ENCODE measurements around the gene CMSS1.
A peak's percentile ranks its signal among the peaks of the same experiment; 100 is the strongest.
"Not testable (repeated sequence)": the region's sequence is repeated elsewhere in the genome, so short reads cannot be mapped to it uniquely, and the experiment has no call there.

The CMSS1 gene

DNA sequence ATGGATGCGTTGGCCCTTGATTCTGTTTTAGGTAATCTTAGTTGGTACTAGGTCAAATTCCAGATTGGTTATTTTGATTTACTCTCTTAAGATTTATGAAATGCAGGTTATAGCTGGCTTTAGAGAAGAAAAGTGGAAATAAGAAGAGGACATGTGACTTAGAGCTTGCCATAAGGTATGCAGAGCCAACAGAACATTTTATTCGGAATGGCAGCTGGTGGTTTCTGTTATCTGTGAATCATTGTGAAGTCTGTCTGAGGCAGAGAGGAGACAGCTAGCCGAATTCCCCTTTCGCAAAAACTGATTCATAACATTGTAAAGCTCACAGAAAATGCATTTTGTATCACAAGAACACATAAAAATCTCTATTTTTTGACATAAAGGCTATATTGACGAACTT is 214.6 kb downstream of the CMSS1 start:
- no peak for DNase-seq

DNA sequence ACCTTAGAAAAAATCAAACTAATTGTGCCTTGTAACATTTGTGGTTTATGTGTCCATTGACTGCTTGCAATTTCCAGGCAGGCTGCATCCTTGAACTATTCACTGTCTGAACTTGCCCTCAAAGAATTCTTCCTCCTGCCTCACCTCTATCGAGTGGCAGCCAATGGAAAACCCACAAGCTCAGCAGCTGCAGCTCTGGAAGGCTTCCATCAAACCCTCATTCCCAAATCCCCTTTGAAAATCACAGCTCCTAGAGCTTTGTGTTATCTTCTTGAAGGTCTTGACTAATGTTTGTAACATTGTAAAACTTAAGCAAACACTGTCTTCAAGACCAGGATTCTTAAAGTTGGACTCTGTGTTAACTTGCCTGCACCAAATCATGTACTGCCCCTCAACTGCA is 215.5 kb downstream of the CMSS1 start:
- DNase-seq = no peak

DNA sequence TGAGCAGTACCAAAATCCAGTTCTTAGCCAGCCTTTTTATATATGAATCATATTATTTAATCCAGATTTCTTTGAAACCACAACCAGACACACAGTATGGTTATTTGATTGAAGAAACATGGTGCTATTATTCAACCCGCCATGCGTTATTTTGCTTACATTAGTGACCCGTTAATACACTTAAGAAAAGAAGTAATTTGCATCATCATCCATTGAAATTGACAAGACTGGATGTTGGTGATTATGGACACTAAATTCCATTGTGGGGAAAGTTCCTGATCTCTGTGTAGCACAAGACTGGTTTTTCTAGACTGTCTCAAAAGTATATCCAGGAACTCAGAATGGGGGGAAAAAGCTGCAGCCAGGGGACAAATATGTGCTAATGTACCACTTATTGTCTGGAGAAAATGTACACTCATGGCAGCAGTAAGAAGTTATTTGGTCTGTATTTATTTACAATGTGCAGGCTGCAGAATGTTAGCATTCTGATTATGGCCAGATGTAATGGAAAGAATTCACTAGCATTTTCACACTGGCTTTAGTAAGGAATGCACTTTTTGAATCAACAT is 216.3 kb downstream of the CMSS1 start:
- no peak for DNase-seq

DNA sequence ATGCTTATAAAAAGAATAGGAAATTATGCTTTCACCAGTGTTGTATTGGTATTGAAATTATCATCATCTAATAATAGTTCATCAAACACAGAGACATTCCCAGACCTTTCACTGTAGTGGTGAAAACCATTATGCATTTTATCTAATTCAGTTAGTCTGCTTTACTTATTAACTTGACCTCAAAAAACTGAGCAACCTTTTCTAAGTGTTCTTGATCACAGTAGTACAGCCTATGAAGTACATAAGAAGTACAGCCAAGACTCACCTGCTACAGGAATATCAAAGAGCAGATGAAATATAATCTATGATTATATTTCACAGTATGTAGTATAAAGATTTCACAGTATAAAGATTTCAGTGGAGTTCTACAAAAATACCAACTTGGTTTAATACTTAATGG is 221.4 kb downstream of the CMSS1 start:
- no peak for DNase-seq

DNA sequence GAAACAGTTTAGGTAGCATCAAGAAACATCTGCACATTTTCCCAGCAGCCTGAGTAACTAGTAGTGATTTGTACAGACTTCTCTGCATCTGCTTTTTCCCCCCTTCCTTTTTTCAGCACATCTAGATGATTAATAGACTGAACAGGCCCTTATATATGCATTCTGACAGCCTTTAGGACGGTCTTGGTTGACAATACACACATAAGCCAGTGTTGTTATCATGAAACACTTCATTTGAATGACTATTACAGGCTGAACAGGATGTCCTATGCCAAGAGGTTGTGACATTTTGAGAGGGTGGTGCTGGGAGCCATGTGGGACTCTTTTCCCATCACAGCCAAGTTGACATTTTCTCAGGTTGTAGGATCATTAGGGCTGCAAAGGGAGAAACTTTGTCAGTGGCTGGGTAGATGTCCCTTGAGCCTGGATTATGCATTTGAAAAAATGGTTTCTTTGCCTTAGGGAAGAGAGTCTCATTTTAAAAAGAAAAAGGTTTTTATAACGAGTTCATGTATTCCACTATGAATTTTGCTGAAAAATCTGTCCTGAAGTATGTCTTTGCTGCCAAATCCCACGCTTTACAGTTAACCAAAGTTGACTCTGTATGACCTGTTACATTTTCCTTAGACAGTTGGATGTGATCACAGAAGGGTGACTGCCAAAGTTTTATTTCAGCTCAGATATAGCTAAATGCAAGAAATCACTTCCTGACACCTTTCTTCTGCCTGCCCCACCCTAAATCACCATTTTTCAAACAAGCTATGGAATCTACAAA is 223.0 kb downstream of the CMSS1 start:
- no peak for DNase-seq

DNA sequence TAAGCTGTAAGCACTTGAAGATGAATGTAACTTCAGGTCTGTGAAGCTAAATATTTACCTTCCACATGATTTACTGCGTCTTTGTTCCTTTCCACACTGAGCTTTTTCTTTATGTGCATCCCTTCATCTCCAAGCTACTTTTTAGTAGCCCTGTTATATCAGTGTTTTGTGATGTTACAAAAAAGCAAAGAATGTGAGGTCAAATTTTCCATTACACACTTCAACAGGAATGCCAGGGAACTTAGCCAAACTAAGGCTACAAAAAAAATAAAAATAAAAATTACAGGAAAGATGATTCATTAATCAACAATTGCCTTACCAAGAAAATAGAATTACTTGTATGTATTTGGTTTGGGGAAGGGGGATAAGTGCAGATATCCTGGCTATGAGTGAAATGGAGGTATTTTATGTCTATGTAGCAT is 223.7 kb downstream of the CMSS1 start:
- no peak for DNase-seq

DNA sequence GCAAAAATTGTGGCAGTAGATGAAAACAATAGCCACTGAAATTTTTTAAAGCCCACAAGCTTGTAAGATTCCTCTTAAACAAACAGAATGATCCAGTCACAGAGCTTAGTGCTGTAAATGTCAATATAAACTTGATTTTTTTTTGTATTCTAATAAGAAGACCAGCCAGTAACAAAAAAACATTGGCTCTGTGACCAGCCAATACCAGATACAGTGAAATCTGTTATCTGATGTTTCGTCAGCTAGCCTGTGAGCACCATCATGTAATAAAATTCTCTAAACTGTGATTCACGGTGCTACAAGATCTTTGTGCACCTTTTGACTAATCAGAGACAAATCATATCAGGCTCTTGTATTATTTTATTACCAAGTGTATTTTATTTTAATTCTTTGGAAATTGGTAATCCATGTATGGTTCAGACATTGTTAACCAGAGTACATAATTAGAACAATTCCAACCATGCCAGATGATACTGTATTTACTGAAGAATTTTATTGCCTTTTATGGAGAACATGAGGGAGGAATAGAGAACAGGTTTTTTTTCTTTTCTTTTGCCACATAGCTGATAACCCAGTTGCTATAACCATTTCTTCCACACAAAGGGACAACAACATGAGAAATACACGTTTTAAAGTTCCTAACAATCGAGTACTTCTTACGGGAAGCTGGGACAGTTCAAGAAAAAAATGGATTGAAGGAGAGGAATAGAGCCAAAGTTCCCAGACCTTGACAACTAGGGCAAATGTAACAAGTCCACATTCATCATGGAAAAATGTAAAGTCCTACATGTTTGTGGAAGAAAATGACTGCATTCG is 224.7 kb downstream of the CMSS1 start:
- no peak for DNase-seq

DNA sequence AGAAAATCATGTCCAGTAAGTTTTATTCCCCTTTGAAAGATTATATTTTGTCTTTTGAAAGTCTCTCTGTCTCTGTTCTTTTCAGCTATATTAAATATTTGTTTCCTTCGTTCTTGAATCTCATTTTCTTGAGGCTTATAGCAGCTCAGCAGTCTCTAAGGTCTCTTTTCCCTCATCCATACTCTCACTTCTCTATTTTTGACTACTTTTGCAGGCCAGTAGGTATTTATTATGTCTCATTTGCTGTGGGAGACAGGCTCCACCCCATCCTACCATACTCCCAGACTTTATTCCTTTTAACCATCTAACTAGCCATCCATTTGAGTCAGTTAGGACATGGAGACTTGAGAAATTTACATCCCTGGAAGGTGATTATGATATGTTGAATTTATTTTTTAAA is 225.6 kb downstream of the CMSS1 start:
- DNase-seq = no peak

DNA sequence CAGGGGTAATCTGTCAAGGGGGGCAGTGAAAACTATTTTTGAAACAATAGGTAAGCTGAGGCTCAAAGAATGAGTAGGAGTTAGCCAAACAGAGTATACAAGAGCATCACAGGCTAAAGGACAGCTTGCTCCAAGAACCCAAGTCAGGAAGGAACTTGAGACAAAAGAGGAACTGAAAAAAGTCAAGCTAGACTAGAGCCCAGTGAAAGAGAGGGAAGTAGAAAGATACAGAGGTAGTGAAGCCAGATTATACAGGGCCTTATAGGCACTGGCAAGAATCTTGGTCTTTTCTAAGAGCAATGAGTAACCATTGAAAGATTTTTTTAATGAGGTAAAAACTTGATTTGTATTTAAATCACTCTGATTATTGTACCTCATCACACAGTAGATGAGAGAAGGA is 226.7 kb downstream of the CMSS1 start:
- no peak for DNase-seq

DNA sequence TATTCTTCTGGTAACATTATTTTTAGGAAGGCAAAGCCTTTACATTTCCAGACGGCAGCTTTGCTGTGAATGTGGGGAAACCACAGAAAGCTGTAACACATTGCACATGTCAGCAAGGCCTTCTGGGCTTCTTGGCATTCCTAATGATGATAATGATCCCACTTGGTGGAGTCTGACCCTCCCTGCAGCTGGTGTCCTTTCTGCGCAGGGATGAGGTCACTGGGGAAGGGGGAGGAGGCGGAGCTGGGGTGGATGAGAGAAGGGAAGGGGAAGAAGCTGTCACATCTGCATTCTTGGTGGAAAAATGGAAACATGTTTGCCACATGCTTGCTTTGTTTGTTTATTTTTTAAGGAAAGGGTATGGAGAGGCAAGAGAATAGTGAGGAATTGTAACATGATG is 228.0 kb downstream of the CMSS1 start:
- DNase-seq = no peak

DNA sequence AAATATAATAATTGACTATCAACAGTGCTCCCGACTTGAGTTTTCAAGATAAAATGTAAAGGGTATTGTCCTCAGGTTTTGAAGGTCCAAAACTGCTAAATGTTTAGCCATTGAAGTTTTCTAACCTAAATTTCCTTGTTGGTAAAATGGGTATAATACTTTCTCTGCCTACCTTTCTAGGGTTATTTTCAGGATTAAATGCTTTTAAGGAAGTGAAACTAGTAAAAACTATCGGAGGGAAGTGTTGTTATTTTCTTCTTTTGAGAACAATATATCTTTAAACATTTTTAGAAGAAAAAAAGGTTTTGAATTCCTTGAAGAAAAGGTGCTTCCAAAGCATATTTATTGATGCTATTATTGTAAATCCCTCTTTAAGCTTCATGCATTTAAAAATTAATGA is 229.3 kb downstream of the CMSS1 start:
- no peak for DNase-seq

DNA sequence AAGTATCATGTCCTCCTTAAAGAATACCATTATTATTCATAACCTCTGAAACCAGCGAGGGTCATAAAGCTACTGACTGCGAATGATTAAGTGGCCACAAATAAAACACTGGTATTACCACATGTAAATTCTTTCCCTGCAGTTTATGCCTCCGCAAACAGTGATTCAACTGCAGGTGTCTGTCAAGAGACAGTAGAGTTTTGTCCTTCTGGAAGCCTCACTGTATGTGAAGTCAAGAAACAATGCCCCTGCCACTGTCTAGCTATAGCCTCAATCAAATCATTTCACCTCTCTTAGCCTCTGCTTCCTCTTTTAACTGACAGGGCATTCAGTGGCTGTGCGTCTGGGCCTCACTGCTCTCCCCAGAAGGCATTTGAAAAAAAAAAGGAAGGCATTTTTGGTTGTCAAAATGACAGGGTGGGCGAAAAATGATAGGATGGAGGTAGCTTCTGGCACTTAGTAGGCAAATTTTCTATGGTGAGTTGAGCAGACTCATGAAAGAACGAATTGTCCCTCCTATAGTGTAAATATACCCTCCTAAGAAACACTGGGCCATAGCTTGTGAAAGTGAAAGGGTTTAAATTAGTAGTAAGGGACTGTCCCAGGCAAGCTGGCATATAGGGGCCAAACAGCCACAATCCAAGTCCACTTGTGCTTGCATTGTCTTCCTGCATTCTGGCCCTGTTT is 229.9 kb downstream of the CMSS1 start:
- peak; percentile 32 for DNase-seq

DNA sequence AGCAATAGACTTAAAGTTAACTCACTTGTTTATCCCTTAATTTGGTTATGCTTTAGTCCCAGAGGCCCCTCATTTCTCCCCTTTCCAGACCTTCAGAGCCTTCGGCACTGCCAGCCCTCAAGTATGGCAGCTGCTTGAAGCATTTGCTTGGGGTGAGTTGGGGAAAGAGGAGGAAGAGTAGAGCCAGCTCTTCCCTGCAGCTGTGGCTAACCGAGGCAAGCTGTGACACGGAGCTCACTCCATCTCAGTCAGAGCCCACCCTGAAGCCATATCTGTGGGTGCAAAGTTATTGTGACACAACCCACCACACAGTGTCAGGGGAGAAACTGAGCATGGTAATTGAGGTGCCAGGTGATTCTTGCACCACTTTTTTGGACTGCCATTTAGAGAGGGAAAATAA is 230.6 kb downstream of the CMSS1 start:
- DNase-seq = no peak

DNA sequence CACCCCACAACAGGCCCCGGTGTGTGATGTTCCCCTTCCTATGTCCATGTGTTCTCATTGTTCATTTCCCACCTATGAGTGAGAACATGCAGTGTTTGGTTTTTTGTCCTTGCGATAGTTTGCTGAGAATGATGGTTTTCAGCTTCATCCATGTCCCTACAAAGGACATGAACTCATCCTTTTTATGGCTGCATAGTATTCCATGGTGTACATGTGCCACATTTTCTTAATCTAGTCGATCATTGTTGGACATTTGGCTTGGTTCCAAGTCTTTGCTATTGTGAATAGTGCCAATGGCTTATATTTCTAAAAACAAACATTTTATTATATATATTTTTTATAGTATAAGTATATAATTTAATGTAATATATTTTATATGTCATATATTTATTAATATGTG is 233.9 kb downstream of the CMSS1 start:
- not testable (repeated sequence) for DNase-seq

DNA sequence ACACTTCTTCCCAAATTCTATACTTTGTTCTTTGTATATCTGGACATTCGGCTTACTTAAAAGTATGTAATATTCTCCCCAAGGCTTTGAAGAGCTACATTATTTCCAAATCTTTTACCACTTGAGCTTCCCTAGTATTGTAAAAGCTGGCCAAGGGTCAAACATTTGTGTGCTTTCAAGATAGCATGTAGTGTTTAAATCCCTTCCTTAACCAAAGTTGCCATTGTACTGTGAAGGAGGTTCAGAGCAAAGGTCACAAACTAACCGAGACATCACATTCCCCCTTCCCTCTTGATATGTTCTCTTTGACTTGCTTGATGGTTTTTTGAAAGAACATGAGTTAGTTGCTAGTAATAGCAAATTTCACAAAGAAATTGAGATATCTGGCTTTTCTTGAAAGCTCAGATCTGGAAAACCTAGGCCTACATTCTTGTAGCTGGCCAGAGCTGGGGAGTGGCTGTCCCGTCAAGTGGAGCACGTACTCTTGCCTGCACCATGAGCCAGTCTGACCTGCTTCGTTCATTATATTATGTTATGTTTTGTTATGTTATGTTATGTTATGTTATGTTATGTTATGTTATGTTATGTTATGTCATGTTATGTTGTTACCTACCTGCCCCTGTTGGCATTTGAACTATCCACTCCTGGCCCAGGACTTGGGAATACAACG is 236.4 kb downstream of the CMSS1 start:
- no peak for DNase-seq

DNA sequence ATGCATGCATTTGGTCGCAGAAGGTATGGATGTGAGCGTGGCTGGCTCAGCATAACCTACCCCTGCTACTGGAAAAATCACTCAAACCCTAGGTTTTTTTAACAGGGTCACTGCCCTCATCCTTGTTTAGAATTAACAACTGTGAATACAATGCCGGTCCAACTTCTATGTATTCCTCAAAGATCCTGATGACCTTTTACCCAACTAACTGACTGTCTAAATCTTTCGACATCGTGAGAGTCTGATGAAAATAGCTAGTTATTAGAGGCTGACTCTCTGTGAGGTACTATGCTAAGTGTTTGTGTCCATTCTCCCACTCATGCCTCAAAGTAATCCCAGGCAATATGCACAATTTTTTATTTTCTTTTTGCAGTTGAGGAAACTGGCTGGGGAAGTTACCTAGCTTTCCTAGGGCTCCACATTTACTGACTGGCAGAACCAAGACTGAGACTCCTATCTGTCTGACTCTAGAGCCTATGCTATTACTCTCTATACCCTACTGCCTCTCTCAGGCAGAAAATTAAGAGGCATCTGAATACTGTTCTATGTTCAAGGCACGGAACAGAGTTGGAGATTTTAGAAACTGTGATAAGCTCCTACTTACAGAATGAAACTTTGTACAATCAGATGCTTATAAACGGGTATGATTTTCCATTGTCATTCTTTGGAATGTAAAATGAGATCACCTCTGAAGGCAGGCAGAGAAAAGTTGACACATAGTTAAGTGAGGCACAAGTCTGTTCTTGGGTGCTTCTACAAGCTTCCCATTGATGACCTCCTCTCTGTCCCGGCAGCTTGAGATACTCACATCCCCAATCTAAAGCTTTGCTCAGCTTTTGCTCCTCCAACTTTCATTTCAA is 240.3 kb downstream of the CMSS1 start:
- no peak for DNase-seq

DNA sequence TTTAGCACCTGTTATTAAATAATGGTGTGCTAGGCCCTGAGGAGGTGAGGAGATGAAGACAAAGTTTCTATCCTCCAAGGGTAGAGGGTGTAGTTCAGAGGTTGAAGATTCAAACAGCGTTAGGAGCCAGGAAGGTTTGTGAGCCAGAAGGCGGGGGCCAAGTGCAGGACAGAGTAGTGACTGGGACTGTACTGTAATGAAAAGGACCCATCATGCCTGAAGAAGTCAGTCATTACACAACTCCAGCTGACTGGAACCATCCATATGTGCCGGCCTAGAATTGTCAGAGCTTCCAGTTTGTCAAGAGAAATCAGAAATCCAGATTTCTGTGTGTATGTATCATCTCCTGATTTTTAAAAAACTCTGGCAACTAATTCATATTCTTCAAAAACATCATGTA is 241.8 kb downstream of the CMSS1 start:
- no peak for DNase-seq

DNA sequence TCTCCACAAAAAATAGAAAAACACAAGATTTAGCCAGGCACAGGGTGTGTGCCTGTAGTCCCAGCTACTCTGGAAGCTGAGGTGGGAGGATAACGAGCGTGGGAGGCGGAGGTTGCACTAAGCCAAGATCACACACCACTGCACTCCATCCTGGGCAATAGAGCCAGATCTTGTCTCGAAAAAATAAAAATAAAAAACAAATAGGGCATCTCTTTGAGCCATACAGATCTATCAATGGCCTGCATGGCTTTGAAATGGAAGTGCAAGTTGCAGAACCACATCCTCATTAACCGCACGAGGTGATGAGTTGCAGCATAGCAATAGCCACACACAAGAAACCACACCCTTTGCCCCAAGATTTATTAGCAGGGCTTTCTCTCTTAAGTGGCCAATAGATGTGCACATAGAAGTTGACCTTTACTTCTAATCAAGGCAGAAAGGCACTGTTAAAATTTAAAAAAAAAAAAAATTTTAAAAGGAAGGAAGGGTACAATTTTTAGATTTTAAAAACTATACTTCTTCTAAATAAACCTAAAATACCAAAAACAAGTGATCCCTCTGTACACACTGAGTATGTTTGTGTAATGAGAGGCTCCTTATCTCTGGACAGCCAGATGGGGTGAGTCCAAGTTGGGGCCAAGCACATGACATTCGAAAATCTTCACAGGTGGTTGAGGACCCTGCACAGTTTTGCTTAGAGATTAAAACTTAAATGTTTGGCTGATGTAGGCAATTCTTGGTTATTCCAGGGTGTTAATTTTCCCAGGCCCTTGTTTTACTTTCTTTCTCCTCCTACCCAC is 243.2 kb downstream of the CMSS1 start:
- DNase-seq = no peak

DNA sequence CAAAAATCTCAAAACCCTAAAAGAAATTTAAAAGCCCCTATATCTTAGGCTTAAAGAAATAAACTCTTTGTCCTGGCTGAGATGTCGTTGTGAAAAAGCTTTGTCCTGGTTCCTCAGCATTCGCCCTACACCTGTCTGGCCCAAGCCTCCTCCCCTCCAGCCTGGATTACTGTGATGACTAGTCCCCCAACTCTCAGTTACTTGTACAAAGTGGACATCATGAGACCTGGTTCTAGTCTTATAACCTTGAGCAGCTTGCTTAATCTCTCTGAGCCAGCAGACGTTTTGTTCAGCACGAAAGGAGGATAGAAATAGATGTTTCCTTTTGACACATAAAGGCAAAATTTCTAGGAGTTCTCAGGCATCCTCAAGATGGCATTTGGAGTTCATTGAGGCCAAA is 245.0 kb downstream of the CMSS1 start:
- DNase-seq = no peak

DNA sequence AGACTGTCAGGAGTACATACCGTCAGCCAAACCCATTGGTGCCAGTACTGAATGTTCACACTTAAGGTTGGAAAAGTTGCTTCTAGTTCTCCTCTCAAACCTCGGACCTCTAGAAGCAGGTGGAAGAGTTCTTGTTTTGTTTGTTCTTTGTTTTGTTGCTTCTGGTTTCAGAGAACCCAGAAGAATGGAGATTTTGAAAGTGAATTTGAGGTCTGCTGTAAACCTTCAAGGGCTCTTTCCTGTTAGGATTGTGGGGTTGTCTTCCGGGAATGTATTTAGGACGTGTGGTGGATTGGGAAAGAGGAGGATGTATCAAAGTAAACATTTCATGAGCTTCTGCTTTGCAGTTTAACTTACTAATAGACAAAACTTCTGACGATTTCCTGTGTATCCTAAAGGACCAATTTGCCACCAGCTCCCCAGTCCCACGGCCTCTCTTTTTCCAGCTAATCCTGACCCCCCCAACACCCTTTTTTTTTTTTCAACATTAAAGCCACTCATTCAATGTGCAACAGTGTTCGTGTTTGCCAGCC is 246.3 kb downstream of the CMSS1 start:
- DNase-seq = no peak

DNA sequence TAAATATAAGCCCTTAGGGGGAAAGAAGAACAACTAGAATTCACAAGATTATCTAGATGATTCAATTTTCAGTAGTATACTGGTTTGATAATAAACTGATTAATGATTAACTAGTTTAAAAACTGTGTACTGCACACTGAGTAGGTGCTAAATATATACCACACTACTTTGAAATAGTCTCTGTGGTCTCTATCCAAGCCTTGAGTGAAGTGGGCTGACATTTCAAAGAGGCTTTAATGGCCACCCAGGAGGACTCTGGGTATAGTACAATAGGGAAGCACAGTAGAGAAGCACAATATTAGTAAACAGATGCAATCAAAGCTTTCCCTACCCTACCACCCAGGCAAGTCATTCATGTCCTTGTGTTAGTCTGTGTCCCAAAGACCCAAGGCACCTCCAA is 249.9 kb downstream of the CMSS1 start:
- no peak for DNase-seq

All from CD4-positive, alpha-beta T cell treated with Interleukin-15 for 1 hour (primary cell).